Adrenal gland (tissue), 5 donors: ENCODE data around the gene SLC22A13.

Experiments
- CTCF ChIP-seq, 6 experiments: fragments of 450-650 bp in 4 of 6; fragments of 200-600 bp in 2 of 6; sonication (generic) in 1 of 6; IDR thresholded peaks; 1 replicate in 5 of 6; 2 replicates in 1 of 6; pipeline versions ENCODE4 v1.5.1 to v1.8.0; 2016 to 2021; ENCODE audit warnings: antibody characterized with exemption in 6 of 6, mild to moderate bottlenecking in 2 of 6, moderate library complexity in 1 of 6
- POLR2A ChIP-seq, 2 donors: fragments of 450-650 bp; IDR thresholded peaks; one replicate each; pipeline ENCODE4 v1.6.1; 2017; ENCODE audit warnings: antibody characterized with exemption in 2 of 2, mild to moderate bottlenecking in 2 of 2, moderate library complexity in 1 of 2
- donor health status: DM: no; HTN: no; CAD: no.

- TF ChIP-seq CTCF (IDR thresholded peaks at IDR 0.05) (no peak), POLR2A (IDR thresholded peaks at IDR 0.05) (no peak)
Observed at GRCh38 chr3:38255627-38256026, 10.0 kb upstream of the SLC22A13 start.
